Fibroblast of peridontal ligament (primary cell): ENCODE measurements around the gene UNC13B.

ENCODE experiments used
- DNase-seq: peaks from one replicate; pipeline ENCODE4 v3.0.0-alpha.2; 2010; ENCODE audit errors: extremely low read depth

Gene UNC13B

GRCh38 chr9:35431467-35431866 is 269.7 kb downstream of the UNC13B start:
- DNase-seq: no peak

GRCh38 chr9:35432076-35432475 is 270.3 kb downstream of the UNC13B start:
- DNase-seq: no peak

- no peak for DNase-seq
These were observed 275.1 kb downstream of the UNC13B start for GRCh38 chr9:35436933-35437332.

- no peak for DNase-seq
These were observed 284.2 kb downstream of the UNC13B start for GRCh38 chr9:35446012-35446411.

GRCh38 chr9:35448496-35448895 is 286.7 kb downstream of the UNC13B start:
- no peak for DNase-seq

GRCh38 chr9:35452481-35452880 is 290.7 kb downstream of the UNC13B start:
- DNase-seq: no peak

- DNase-seq: no peak
These were observed 292.0 kb downstream of the UNC13B start for GRCh38 chr9:35453786-35454185.
